Inferior parietal cortex (tissue), 1 donor: ENCODE results near the gene GTF3C4.
A peak's percentile ranks its signal among the peaks of the same experiment; 100 is the strongest.

Experiments
- DNase-seq: peaks from one replicate; pipeline ENCODE4 v3.0.0-alpha.2; 2016; ENCODE audit errors: extremely low spot score

Gene GTF3C4

GRCh38 chr9:132732326-132733259 is 62.3 kb downstream of the GTF3C4 start:
- peak; percentile 4 for DNase-seq

- peak; percentile 8 for DNase-seq
Observed at GRCh38 chr9:132733260-132733815, 63.1 kb downstream of the GTF3C4 start.

DNA sequence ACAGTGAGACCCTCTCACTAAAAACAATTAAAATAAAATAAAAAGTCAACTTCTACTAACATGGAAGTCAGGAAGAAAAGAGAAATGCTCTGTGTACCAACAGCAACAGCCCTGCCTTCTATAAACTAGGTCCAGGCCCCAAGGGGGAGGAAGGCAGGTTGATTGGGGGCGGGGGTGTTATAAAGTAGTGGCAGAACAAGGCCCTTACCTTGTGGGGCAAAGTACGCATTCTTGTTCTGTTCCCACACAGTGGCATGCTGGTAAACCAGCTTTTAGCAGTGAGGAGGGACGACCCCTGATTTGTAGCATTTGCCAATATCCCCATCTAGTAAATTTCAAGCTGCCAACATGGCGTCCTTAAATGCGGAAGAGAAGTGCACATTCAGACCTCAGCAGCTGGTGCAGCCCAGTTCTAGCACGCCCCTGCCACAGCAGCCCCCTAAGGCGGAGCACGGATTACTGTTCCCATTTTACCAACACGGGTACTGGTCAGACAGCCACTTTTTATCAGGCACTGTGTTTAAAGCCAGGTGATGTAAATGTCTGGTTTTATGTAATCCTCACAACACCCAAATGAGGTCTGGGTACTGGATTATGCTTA is 69.5 kb downstream of the GTF3C4 start:
- no peak for DNase-seq

DNA sequence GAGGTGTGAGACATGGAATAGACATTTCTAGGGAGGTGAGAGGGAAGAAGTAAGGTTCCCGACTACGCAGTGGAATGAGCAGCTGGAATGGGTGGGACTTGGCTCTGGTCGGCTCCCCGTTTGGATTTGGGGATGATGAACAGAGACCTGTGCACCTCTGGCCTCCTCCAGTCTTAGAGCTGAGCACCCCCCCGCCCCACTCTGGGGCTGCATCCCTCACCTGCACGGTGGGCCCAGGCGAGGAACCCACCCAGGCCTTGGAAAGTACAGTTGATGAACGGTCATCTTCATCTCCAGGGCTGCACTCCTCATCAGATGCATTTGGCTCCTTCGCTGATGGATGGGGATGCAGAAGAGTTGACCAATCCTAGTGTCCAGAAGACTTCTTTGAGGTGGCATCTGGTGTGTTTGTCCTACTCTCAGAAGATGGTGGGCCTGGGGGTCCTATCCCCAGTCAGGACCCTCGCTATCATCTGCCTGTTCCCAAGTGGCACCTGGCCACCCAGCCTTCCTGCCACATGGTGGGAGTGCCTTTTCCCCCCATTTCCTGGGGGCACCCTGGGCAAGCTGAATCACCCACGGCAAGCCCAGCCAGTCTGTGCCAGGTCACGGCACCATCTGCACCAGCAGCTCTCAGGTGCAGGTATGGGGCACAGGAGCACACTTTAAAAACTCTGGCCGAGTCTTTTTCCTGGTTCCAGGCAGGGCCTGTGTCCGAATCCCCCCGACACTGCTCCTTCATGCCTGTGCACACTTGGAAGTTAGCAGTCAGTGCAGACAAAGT is 70.5 kb downstream of the GTF3C4 start:
- no peak for DNase-seq

GRCh38 chr9:132742821-132743311 is 72.6 kb downstream of the GTF3C4 start:
- no peak for DNase-seq

DNA sequence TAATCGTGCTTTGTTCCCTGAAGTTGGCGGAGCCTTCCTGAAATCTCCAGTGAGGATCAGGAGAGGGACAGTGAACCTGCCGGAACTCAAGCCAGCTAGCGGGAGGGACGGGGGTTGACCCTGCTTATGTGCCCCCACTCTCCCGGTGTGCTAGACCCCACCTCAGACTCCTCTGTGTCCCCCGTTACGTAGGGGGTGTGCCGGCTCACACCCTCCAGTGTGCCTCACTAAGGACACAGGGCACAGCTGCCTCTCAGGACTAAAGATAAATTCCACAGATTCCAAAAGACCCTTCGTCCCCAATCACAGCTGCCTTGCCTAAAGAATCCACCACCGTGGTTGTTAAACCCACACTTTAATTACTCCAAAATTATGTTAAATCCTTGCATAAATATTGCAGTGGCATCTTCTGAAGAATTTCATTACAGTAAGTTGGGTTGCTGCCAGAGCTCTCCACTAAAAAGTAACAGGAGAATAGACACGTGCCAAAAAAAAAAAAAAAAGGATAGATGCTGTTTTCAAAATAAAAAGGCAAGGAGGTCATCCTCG is 73.7 kb downstream of the GTF3C4 start:
- no peak for DNase-seq
